Fibroblast of skin of scalp (primary cell): ENCODE data around the gene CORO7.
A peak's percentile ranks its signal among the peaks of the same experiment; 100 is the strongest.
"Not testable (repeated sequence)": the region's sequence is repeated elsewhere in the genome, so short reads cannot be mapped to it uniquely, and the experiment has no call there.

Experiments used
- DNase-seq: peaks from one replicate; pipeline ENCODE4 v3.0.0-alpha.2; 2013

CORO7 gene

GRCh38 chr16:4350787-4351659 is 65.4 kb downstream of the CORO7 start, which contains the start of gene PAM16:
TSS of gene PAM16 (minus strand) at chr16:4351321. CDS start at chr16:4351234, 87 bp downstream.
- peak; percentile 94 for DNase-seq

- no peak for DNase-seq
Observed at GRCh38 chr16:4350365-4350786, 66.0 kb downstream of the CORO7 start.

DNA sequence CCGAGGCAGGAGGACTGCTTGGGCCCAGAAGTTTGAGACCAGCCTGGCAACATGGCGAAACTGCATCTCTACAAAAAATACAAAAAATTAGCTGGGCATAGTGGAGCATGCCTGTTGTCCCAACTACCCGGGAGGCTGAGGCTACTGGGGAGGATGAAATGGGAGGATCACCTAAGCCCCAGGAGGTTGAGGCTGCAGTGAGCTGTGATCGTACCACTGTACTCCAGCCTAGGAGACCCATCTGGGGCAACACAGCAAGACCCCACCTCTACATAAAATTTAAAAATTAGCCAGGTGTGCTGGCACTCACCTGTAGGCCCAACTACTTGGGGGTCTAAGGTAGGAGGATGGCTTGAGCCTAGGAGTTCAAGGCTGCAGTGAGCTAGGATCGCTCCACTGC is 67.1 kb downstream of the CORO7 start:
- no peak for DNase-seq

GRCh38 chr16:4347765-4348509 is 68.5 kb downstream of the CORO7 start:
- no peak for DNase-seq

- no peak for DNase-seq
Observed at GRCh38 chr16:4347010-4347409, 69.4 kb downstream of the CORO7 start.

- DNase-seq = no peak
Observed at GRCh38 chr16:4345836-4346781, 70.3 kb downstream of the CORO7 start.

DNA sequence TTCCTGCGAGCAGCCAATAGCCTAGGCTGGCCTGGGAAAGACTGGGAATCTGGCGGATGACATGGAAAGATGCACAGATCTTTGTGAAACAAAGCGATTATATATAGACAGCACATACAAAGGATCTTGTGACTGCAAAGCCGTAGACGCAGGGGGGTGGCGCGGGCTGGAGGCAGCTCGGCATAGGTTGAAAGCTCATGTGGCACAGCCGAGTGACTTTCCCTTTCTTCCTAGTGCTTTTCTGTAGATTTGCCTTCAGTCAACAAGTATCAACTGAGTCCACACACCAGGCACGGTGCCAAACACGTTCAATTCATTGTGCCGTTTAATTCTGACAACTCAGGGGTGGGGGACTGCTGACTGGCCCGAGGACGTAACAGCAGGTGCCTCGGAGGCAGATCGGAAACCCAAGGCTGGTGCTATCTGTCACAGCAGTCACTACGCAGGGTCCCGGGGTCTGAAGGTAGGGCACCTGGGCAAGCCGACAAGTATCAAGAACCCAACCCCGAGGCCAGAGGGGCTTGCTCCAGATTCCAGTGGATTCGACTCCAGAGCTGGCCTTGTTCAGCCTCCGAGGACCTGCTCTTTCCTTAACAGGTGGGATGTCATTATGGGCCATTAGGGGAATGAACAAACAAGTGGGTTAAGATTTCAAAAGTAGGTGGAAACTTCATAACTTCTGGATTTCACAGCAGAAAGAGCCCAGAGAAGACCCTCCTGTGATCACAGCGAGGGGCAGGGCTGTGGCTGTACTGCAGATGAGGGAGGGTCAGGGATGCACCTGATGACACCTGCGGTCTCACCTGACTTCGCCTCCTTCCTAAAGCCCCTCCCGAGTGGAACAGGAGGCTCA is 71.2 kb downstream of the CORO7 start:
- DNase-seq = no peak

- DNase-seq = not testable (repeated sequence)
Observed at GRCh38 chr16:4344300-4344982, 72.0 kb downstream of the CORO7 start.

GRCh38 chr16:4342866-4343744 is 73.3 kb downstream of the CORO7 start:
- no peak for DNase-seq

DNA sequence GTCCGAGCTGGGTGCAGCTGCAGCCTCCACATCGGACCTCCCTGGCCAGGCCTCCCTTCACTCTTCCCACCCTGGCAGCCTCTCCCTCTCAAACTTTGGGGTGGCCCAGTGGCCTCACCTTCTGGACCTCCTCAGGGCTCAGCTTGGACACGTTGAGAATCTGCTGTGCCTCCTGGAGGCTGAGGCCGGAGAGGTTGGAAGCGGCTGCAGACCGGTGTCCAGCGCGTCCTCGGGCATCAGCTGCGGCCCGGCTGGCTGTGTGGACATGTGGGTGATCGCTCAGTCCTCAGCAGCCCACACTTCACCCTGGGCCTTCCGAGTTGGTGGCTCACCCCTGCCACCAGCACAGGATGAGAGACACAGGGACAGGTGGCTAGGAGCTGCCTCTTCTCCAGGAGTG is 75.1 kb downstream of the CORO7 start:
- no peak for DNase-seq

DNA sequence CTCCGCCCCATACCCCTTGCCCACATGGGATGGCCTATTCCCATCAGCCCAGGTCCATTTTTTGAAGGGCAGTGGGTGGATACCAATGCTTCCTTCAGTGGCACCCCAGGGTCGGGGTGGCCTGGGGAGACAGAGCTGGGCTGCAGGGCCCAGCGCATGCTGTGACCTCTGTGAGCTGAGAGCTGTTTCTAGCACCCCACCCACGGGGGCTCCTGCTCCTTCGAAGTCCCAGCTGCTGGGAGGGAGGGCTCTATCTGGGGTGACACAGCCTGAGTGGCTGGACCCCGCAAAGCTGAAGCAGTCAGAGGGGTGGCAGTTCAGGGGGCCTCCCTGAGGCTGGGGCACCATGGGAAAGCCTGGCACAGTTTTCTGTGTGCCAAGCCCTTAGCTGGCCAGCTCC is 76.0 kb downstream of the CORO7 start:
- no peak for DNase-seq

GRCh38 chr16:4339909-4340308 is 76.5 kb downstream of the CORO7 start:
- peak; percentile 68 for DNase-seq

- DNase-seq = no peak
Observed at GRCh38 chr16:4339455-4339854, 76.9 kb downstream of the CORO7 start.

GRCh38 chr16:4338712-4339299 is 77.6 kb downstream of the CORO7 start:
- DNase-seq = no peak

GRCh38 chr16:4338125-4338582 is 78.2 kb downstream of the CORO7 start:
- no peak for DNase-seq

DNA sequence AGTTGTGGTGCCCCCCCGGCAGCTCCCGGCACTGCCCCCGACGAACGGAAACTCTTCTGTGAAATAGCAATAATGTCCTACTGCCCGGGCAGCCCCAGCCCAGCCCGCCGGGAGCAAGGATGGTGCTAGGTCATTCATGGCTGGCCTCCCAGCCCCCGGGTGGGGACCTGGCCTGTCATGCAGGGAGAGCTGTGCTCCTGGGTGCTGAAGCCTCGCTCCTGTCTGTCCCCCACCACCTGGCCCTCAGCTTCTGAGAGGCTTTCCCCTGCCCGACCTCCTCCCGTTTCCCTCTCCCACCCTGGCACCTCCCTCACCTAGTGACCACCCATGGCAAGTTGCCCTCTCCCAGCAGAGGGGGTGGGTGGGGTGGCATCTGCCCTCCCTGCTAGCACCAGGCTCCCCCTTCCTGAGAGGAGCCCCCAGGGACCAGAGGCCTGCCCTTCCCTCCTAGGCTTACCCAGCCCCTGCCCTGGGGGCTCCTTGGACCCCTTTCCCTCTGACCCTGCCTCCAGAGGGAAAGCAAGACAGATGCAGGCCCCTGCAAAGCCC is 78.8 kb downstream of the CORO7 start:
- no peak for DNase-seq

GRCh38 chr16:4336701-4337539 is 79.5 kb downstream of the CORO7 start:
- no peak for DNase-seq
